Glutamatergic neuron (in vitro differentiated cells): Measurements from ENCODE around the gene MUC5AC. TPM values are rescaled to one million over a fixed set of nuclear protein-coding genes. Genes with fewer than 3 reads are reported as not detected.
"Not testable (repeated sequence)": the region's sequence is repeated elsewhere in the genome, so short reads cannot be mapped to it uniquely, and the experiment has no call there.

Experiments
- DNase-seq: peaks from one replicate; pipeline ENCODE4 v3.0.0; 2022
- H3K27ac Mint-ChIP-seq: one replicate; pipeline ENCODE4 v1.8.0; 2020; ENCODE audit warnings: mild to moderate bottlenecking, mixed read lengths, inconsistent platforms; ENCODE audit not compliant: unreplicated experiment
- H3K27me3 Mint-ChIP-seq: one replicate; pipeline ENCODE4 v1.8.0; 2020; ENCODE audit warnings: mild to moderate bottlenecking, moderate library complexity, mixed read lengths, inconsistent platforms; ENCODE audit not compliant: unreplicated experiment
- H3K36me3 Mint-ChIP-seq: one replicate; pipeline ENCODE4 v1.8.0; 2020; ENCODE audit warnings: mild to moderate bottlenecking, mixed read lengths, inconsistent platforms; ENCODE audit not compliant: unreplicated experiment
- H3K4me1 Mint-ChIP-seq: one replicate; pipeline ENCODE4 v1.8.0; 2020; ENCODE audit warnings: mild to moderate bottlenecking, low read depth, mixed read lengths, inconsistent platforms; ENCODE audit not compliant: unreplicated experiment
- H3K4me3 Mint-ChIP-seq: one replicate; pipeline ENCODE4 v1.8.0; 2020; ENCODE audit warnings: mild to moderate bottlenecking, mixed read lengths, inconsistent platforms; ENCODE audit not compliant: unreplicated experiment
- H3K9me3 Mint-ChIP-seq: one replicate; pipeline ENCODE4 v1.8.0; 2020; ENCODE audit warnings: mild to moderate bottlenecking, moderate library complexity, mixed read lengths, inconsistent platforms; ENCODE audit not compliant: unreplicated experiment
- CTCF ChIP-seq: fragments of 200-600 bp; sonication (generic); IDR thresholded peaks from one replicate; pipeline ENCODE4 v1.5.0; 2021; ENCODE audit not compliant: partially characterized antibody, unreplicated experiment
- total RNA-seq: library from RNA; stranded (reverse); fragmentation: NEBNext Ultra II Directional; extraction: Animal tissue kit (Norgen Biotek cat#: 25700); gene quantifications from one replicate; pipeline ENCODE4 v1.2.1, GENCODE V29; 2021; ENCODE audit not compliant: unreplicated experiment

The MUC5AC gene
- total RNA-seq, 1 donor from 2014 or later: not detected

- H3K4me3 Mint-ChIP-seq: no peak overlapping the region
Observed at GRCh38 chr11:1181420-1181819, 23.7 kb downstream of the MUC5AC start.

GRCh38 chr11:1181853-1182535 is 24.2 kb downstream of the MUC5AC start:
- no peaks in the 10 kb centered on the region for H3K36me3 Mint-ChIP-seq
- TF ChIP-seq CTCF: no peak
- peaks cover 2% of the 10 kb centered on the region for H3K9me3 Mint-ChIP-seq
- no peak overlapping the region for H3K4me3 Mint-ChIP-seq
- no peak overlapping the region for H3K27ac Mint-ChIP-seq
- no peaks in the 10 kb centered on the region for H3K4me1 Mint-ChIP-seq
- no peaks in the 10 kb centered on the region for H3K27me3 Mint-ChIP-seq
- DNase-seq: no peak

More at GRCh38 chr11:1181420-1181819, 23.7 kb downstream of the MUC5AC start:
- TF ChIP-seq CTCF: no peak
- Mint-ChIP-seq H3K9me3 (peaks cover 2% of the 10 kb centered on the region), H3K4me1 (no peaks in the 10 kb centered on the region), H3K27me3 (no peaks in the 10 kb centered on the region), H3K36me3 (no peaks in the 10 kb centered on the region), H3K27ac (no peak overlapping the region)
- no peak for DNase-seq

GRCh38 chr11:1184139-1184538 is 26.4 kb downstream of the MUC5AC start:
- H3K27ac Mint-ChIP-seq, H3K4me3 Mint-ChIP-seq, H3K36me3 Mint-ChIP-seq, DNase-seq, H3K4me1 Mint-ChIP-seq, H3K27me3 Mint-ChIP-seq, H3K9me3 Mint-ChIP-seq: not testable (repeated sequence)

- not testable (repeated sequence) for H3K9me3 Mint-ChIP-seq, H3K4me3 Mint-ChIP-seq
Observed at GRCh38 chr11:1188451-1189130, 30.8 kb downstream of the MUC5AC start.

GRCh38 chr11:1189816-1190215 is 32.1 kb downstream of the MUC5AC start:
- not testable (repeated sequence) for H3K36me3 Mint-ChIP-seq, H3K4me1 Mint-ChIP-seq, H3K4me3 Mint-ChIP-seq, DNase-seq, H3K27me3 Mint-ChIP-seq, H3K27ac Mint-ChIP-seq, H3K9me3 Mint-ChIP-seq

More at GRCh38 chr11:1188451-1189130, 30.8 kb downstream of the MUC5AC start:
- not testable (repeated sequence) for H3K27me3 Mint-ChIP-seq, H3K27ac Mint-ChIP-seq, DNase-seq, H3K36me3 Mint-ChIP-seq, H3K4me1 Mint-ChIP-seq

GRCh38 chr11:1191786-1192470 is 34.2 kb downstream of the MUC5AC start:
- H3K4me3 Mint-ChIP-seq, H3K9me3 Mint-ChIP-seq, H3K36me3 Mint-ChIP-seq, H3K27me3 Mint-ChIP-seq, H3K27ac Mint-ChIP-seq, H3K4me1 Mint-ChIP-seq, DNase-seq: not testable (repeated sequence)
